Left colon (tissue), 2 donors: ENCODE results near the gene UCN. TPM values are rescaled to one million over a fixed set of nuclear protein-coding genes. Genes with fewer than 3 reads are reported as not detected.

Source experiments
- ATAC-seq: fragments of 200-7000 bp; cut with Tn5 transposase; one replicate; pipeline ENCODE4 v1.9.1; 2020; ENCODE audit warnings: mild to moderate bottlenecking, moderate library complexity
- DNase-seq, 2 donors: peaks; one replicate each; pipeline ENCODE4 v3.0.0-alpha.2; 2020
- intact Hi-C, 2 donors: fragments of 100-400 bp; cut with DNase I in 1 of 2; cut with micrococcal nuclease in 1 of 2; formaldehyde crosslinking; loops; one replicate each; pipeline versions ENCODE4 v1.11.2 to v1.14.0; 2022; cut with DNase I, micrococcal nuclease
- total RNA-seq, 2 donors: library from RNA; stranded (reverse); fragmentation: NEBNext Ultra II Directional; extraction: Animal tissue kit (Norgen Biotek cat#: 25700); gene quantifications; one replicate each; pipeline ENCODE4 v1.2.1, GENCODE V29; 2021
- donor health status: DM: no; HTN: no; CAD: no.
- donor health status: DM: yes; HTN: yes; CAD: no.

Gene UCN
- total RNA-seq, 2 donors from 2014 or later, result 0.52 to 0.56 TPM

DNA sequence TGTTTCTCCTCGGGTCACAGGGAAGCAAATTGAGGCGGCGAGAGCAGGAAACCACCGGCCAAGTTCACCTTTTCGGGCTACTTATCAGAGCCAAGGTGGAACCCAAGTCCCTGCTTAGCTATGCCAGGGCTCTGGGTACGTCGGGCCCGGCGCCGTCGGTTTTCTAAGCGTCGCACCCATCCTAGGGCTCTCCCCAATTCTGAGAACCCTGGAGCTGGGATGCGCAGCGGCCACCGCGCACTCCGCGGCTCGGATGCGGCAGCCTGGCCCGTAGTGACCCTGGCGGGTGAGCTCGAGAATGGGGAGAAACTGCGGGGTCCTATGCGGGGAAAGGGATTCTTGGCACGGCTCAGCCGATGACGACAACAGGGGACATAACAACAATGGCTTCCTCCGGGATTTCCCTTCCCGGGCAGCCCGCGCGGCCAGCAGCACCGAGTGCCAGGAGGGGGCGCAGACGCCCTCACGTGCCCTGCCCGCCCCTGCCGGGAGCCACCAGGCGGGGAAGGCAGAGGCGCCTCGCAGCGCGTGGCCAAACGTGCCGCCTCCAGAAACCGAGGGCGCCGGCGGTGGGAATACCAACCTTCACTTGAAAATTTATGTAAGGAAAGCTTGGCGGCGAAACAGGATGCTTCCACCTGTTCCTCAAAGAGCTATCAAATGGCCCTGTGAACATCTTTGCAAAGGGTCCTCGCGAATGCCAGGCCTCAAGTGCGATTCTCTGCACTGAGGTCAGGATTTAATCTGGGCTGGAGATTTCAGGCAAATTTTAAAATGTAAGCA, 43.3 kb downstream of the UCN start:
- intact Hi-C loops, result no loop called here
- peak; percentile 57 to 71 for DNase-seq

GRCh38 chr2:27264253-27264752, 43.9 kb downstream of the UCN start:
- ATAC-seq (peak; percentile 52), DNase-seq (no peak)
- intact Hi-C loops, result no loop called here

More for the DNA sequence above, 43.3 kb downstream of the UCN start:
- ATAC-seq, result peak; percentile 85

DNA sequence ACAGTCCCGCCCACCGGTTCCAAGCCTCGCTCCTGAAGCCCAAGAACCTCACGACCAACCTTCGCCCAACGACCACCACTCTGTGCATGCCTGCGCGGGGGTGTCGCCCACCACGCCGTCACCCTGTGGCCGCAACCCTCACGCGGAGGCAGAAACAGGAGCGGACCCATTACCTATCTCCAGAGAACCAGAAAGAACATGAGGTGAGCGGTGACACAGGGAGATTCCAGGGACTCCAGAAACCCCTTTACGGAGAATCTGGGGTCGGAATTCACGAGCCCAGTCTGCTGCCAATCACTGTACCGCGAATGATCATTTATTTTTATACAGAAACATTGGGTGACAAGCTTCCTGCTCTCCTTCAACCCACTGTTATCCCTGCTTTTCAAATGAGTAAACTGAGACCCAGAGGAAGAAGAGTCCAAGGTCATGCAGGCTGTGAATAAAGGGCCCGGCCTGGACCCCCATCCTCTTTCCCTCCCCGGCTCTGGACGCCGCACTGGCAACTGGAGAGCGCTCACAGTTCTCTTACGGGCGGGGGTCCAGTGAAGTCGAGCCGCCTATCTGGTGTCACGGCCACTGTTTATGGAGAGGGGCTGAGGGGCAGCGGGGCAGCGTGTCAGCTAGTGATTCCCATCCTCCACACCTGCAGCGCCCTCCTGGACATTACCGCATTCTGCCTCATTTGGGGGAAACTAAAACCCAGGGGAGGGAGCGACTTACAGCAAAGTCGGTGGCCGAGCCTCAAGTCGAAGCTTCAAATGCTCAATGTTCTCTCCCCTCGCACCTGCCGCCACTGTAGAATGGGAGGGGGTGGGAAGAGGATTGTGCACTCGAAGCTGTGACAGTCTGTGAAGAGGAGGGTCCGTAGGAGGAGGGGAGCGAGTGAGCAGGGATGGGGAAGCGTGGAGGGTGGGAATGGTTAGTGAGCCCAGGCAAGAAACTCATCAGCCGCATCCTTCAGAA, 44.7 kb downstream of the UCN start:
- ATAC-seq (no peak), DNase-seq (no peak)
- intact Hi-C loops, result no loop called here

DNA sequence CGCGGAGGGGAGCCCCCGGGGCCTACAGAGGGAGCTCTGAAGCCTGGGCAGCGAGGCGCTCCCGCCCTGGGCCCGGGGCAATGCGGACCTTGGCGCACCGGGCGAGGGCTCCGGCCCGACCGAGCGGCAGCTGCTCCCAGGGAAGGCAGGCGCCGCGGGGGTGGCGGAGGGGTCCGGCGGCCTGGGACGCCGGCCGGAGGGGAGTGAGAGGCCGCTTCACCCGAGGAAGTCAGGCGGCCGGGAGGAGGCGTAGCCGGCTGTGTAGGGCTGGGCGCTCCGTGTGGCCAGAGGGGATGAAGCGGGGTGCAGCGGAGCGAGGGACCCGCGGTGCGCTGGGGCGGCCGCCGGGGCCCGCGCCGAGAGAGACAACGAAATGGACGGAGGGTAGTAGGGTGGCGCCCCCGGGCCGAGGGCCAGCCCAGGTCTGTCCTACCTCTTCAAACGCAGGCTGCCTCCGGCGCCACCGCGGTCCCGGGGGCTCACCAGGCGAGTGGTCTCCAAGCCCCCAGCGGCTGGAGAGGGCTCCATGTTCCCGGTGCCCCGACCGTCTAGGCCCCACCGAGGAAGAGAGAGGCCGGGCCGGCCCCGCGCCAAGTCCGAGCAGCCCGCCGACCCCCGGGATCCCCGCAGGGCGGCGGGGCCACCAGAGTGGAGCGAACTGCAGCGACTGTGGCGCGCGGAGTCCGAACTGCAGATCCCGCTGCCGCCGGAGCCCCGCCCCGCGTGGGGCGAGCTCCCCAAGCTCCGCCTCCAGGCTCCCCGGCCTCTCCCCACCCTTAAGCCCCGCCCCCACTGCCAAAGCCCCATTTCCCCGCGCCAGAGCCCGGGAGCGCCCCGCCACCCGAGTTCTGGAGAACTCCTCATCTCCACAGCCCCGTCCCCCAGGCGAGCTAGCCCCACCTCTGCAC, 45.6 kb downstream of the UCN start, which contains the start of gene SLC30A3:
SLC30A3 (minus strand) TSS at position 669 of the 908 bp plus-strand sequence; CDS start at position 528, 141 bp downstream.
- DNase-seq, result peak; percentile 54 to 73
- intact Hi-C loops, result no loop called here
- peak; percentile 81 for ATAC-seq

DNA sequence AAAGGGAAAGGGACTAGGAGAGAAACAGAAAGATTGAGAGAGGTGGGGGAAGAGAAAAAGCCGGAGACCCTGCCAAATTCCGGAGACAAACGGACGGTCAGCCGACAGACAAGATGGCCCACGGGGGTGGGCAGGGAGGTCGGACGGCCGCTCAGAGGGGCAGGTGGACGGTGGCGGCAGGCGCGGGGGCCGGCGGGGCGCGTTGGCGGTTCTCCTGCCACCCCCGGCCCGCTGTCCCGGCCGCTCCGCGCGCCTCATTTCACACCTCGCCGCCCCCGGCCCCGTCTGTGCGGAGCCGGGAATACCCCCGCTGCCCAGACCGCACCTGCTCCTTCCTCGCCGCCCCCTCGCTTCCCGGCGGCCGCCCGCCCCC, 46.3 kb downstream of the UCN start:
- no peak for ATAC-seq
- intact Hi-C loops, result no loop called here
- no peak for DNase-seq

GRCh38 chr2:27261241-27261925, 46.9 kb downstream of the UCN start:
- DNase-seq, result no peak
- no peak for ATAC-seq
- intact Hi-C loops, result no loop called here

DNA sequence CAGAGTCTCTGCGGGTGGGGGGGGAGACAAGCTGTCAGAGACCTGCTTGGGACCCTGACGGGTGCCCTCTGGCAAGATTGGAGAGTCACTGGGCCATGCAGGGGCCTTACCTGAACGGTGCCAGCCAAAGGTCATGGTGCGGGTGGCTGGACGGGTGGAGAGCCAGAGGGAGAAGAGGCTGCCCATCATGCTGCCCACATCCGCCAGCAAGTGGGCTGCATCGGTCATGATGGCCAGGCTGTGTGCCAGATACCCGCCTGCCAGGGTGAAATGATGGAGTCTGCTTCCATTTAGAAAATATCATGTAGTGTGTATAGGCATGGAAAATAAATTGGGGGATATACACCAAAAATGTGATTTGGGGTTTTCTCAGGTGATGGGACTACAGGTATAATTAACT, 50.2 kb downstream of the UCN start:
- DNase-seq, result no peak
- ATAC-seq, result no peak
- intact Hi-C loops, result no loop called here

Other genes with a start within 250 kb of the UCN start
- 100 to 1,000 TPM; 243 to 278 TPM for gene OST4, start 236.8 kb downstream of the UCN start, total RNA-seq
- 10 to 100 TPM in 1 of 2 donors, 1 to 10 TPM in 1; 8.4 to 41.6 TPM for gene EMILIN1, start 229.8 kb downstream of the UCN start, total RNA-seq
- 10 to 100 TPM in 1 of 2 donors, 1 to 10 TPM in 1; 8.8 to 13.4 TPM for gene KHK, start 221.7 kb downstream of the UCN start, total RNA-seq
- gene CGREF1, start 189.3 kb downstream of the UCN start, total RNA-seq, result 1 to 10 TPM in 1 of 2 donors, under 1 TPM in 1; 0.53 to 3.8 TPM
- under 1 TPM in 1 of 2 donors, not detected in 1; 0.34 TPM for gene ABHD1, start 184.6 kb downstream of the UCN start, total RNA-seq
- 10 to 100 TPM; 40.8 to 44.7 TPM for gene PREB, start 173.8 kb downstream of the UCN start, total RNA-seq
- gene PRR30, start 169.0 kb downstream of the UCN start, total RNA-seq, result not detected
- gene TCF23, start 159.4 kb downstream of the UCN start, total RNA-seq, result not detected
- gene ATRAID, start 96.4 kb downstream of the UCN start, total RNA-seq, result 10 to 100 TPM; 75.3 to 98.2 TPM
- gene SLC5A6, start 96.2 kb downstream of the UCN start, total RNA-seq, result 10 to 100 TPM; 20.6 to 30.5 TPM
- 10 to 100 TPM; 13.9 to 23.7 TPM for gene CAD, start 91.1 kb downstream of the UCN start, total RNA-seq
- not detected for gene SLC30A3, start 45.4 kb downstream of the UCN start, total RNA-seq
- not detected for gene DNAJC5G, start 33.0 kb downstream of the UCN start, total RNA-seq
- gene TRIM54, start 26.0 kb downstream of the UCN start, total RNA-seq, result under 1 TPM in 1 of 2 donors, not detected in 1; 0.14 TPM
- gene MPV17, start 14.7 kb upstream of the UCN start, total RNA-seq, result 10 to 100 TPM; 26.6 to 32.4 TPM
- 10 to 100 TPM; 50.6 to 62.5 TPM for gene GTF3C2, start 48.3 kb upstream of the UCN start, total RNA-seq
- 10 to 100 TPM; 33.2 to 36.6 TPM for gene EIF2B4, start 61.9 kb upstream of the UCN start, total RNA-seq
- 10 to 100 TPM; 85.2 to 85.5 TPM for gene SNX17, start 62.2 kb upstream of the UCN start, total RNA-seq
- gene ZNF513, start 72.3 kb upstream of the UCN start, total RNA-seq, result 10 to 100 TPM; 24.9 to 27.4 TPM
- gene PPM1G, start 101.1 kb upstream of the UCN start, total RNA-seq, result 10 to 100 TPM; 50.9 to 73.4 TPM
- gene NRBP1, start 120.2 kb upstream of the UCN start, total RNA-seq, result 10 to 100 TPM; 72.2 to 85.8 TPM
- gene KRTCAP3, start 133.9 kb upstream of the UCN start, total RNA-seq, result 100 to 1,000 TPM in 1 of 2 donors, 10 to 100 TPM in 1; 90.0 to 104 TPM
- gene IFT172, start 181.3 kb upstream of the UCN start, total RNA-seq, result 10 to 100 TPM; 80.2 to 82.5 TPM
- 1 to 10 TPM in 1 of 2 donors, under 1 TPM in 1; 0.73 to 1.4 TPM for gene FNDC4, start 186.8 kb upstream of the UCN start, total RNA-seq
- gene GCKR, start 188.4 kb upstream of the UCN start, total RNA-seq, result not detected